Common myeloid progenitor, CD34-positive (primary cell): Measurements from ENCODE around the gene S100A4.
A peak's percentile ranks its signal among the peaks of the same experiment; 100 is the strongest.

ENCODE experiments used
- CTCF ChIA-PET: fragments of 350-600 bp; sonication (Branson Sonifier 250); formaldehyde crosslinking; loops from one replicate; lab custom pipeline; 2021; ENCODE audit warnings: antibody characterized with exemption; lab: Charles Lee
- POLR2A ChIA-PET: fragments of 350-600 bp; sonication (Branson Sonifier 250); formaldehyde crosslinking; loops from one replicate; lab custom pipeline; 2021; ENCODE audit warnings: antibody characterized with exemption; lab: Charles Lee
- DNase-seq, 3 donors: peaks; one replicate each; pipeline versions ENCODE4 v3.0.0 to v3.0.0-alpha.2; 2013
- H3K27ac ChIP-seq, 2 experiments: 1 replicate in 1 of 2; 2 replicates in 1 of 2; pipeline ENCODE4 v1.7.0; 2013; ENCODE audit warnings: inconsistent platforms in 2 of 2, low read length in 2 of 2, mild to moderate bottlenecking in 2 of 2, low read depth in 1 of 2, moderate library complexity in 1 of 2; ENCODE audit not compliant: severe bottlenecking in 2 of 2, insufficient read depth in 1 of 2, poor library complexity in 1 of 2
- H3K27me3 ChIP-seq, 5 experiments: replicated peaks in 2 of 5; 1 replicate in 3 of 5; 2 replicates in 2 of 5; pipeline versions ENCODE4 v1.6.1 to v1.7.0; 2013; ENCODE audit warnings: low read length in 4 of 5, mild to moderate bottlenecking in 2 of 5, moderate library complexity in 2 of 5, inconsistent platforms in 1 of 5; ENCODE audit not compliant: insufficient read depth in 5 of 5, control insufficient read depth in 4 of 5
- H3K36me3 ChIP-seq, 4 experiments: 1 replicate in 2 of 4; 2 replicates in 2 of 4; pipeline versions ENCODE4 v1.6.1 to v1.7.0; 2013; ENCODE audit warnings: low read length in 3 of 4, control low read depth in 1 of 4, mild to moderate bottlenecking in 1 of 4; ENCODE audit not compliant: control insufficient read depth in 4 of 4, insufficient read depth in 4 of 4
- H3K4me1 ChIP-seq, 4 experiments: 1 replicate in 3 of 4; 2 replicates in 1 of 4; pipeline versions ENCODE4 v1.6.1 to v1.7.1; 2013; ENCODE audit warnings: low read length in 3 of 4, mild to moderate bottlenecking in 3 of 4, control low read depth in 1 of 4, inconsistent platforms in 1 of 4, moderate library complexity in 1 of 4; ENCODE audit not compliant: control insufficient read depth in 4 of 4, insufficient read depth in 4 of 4; ENCODE audit errors: control extremely low read depth in 1 of 4
- H3K4me3 ChIP-seq, 7 experiments: 1 replicate in 4 of 7; 2 replicates in 3 of 7; pipeline versions ENCODE4 v1.5.1 to v1.7.0; 2013; ENCODE audit warnings: mild to moderate bottlenecking in 7 of 7, low read length in 6 of 7, moderate library complexity in 6 of 7, inconsistent platforms in 2 of 7, low read depth in 2 of 7, control low read depth in 1 of 7; ENCODE audit not compliant: insufficient read depth in 4 of 7, control insufficient read depth in 1 of 7; ENCODE audit errors: extremely low read depth in 1 of 7
- H3K9me3 ChIP-seq, 5 experiments: 1 replicate in 4 of 5; 2 replicates in 1 of 5; pipeline versions ENCODE4 v1.6.1 to v1.7.1; 2013; ENCODE audit warnings: low read length in 4 of 5, mild to moderate bottlenecking in 2 of 5, inconsistent platforms in 1 of 5, low read depth in 1 of 5, moderate library complexity in 1 of 5; ENCODE audit not compliant: control insufficient read depth in 4 of 5, insufficient read depth in 2 of 5; ENCODE audit errors: control extremely low read depth in 1 of 5
- WGBS: methylation state at CpG from one replicate; pipeline ENCODE4 v1.1.5; 2013; ENCODE audit not compliant: insufficient coverage; 5-methylcytosine and 5-hydroxymethylcytosine counted together

S100A4 gene

GRCh38 chr1:153570874-153571273, 25.3 kb upstream of the S100A4 start:
- no peak for DNase-seq
- no peaks in the 10 kb centered on the region for H3K36me3 ChIP-seq
- H3K4me1 ChIP-seq, result peaks cover 10 to 51% (median 36%) of the 10 kb centered on the region in 4 experiments
- POLR2A ChIA-PET, result no interaction called here
- WGBS, result 100% methylated on average over 4 of the region's 5 CpGs
- no peaks in the 10 kb centered on the region for H3K9me3 ChIP-seq
- no peak overlapping the region for H3K27ac ChIP-seq
- no peaks in the 10 kb centered on the region for H3K27me3 ChIP-seq
- CTCF ChIA-PET, result interaction anchor here (0.6 to 7.5 kb wide), 16 partner anchors 13 to 247 kb away, joined by 3 to 262 read pairs (median 10); partner anchors contain the start of genes PGLYRP4, S100A1, S100A13 and S100A14
- H3K4me3 ChIP-seq, result no peak overlapping the region

- Histone ChIP-seq H3K27me3 (no peaks in the 10 kb centered on the region), H3K36me3 (no peaks in the 10 kb centered on the region), H3K9me3 (no peaks in the 10 kb centered on the region), H3K4me1 (peaks cover 10 to 60% (median 43%) of the 10 kb centered on the region in 4 experiments), H3K4me3 (no peak overlapping the region), H3K27ac (no peak overlapping the region)
- ChIA-PET CTCF (interaction anchor here (0.6 to 7.5 kb wide), 13 partner anchors 11 to 74 kb away, joined by 3 to 262 read pairs (median 12); partner anchors contain the start of genes S100A1, S100A13, S100A14 and S100A16), POLR2A (interaction anchor here (1.1 kb wide), 1 partner anchor 29 kb away, joined by 4 read pairs; the partner anchor contains the start of gene S100A5)
- 98% methylated on average over 5 of the region's 8 CpGs for WGBS
- DNase-seq, result no peak
Measured at GRCh38 chr1:153569465-153569864, 23.9 kb upstream of the S100A4 start.

GRCh38 chr1:153568367-153569099, 22.9 kb upstream of the S100A4 start:
- H3K27me3 ChIP-seq, result no peaks in the 10 kb centered on the region
- H3K9me3 ChIP-seq, result no peaks in the 10 kb centered on the region
- POLR2A ChIA-PET, result interaction anchor here (0.7 to 1.5 kb wide), 3 partner anchors 33 to 65 kb away, joined by 4 to 6 read pairs (median 6); partner anchors contain the start of genes CHTOP and S100A6
- H3K4me1 ChIP-seq, result peaks cover 9 to 68% (median 43%) of the 10 kb centered on the region in 4 experiments
- no peaks in the 10 kb centered on the region for H3K36me3 ChIP-seq
- CTCF ChIA-PET, result interaction anchor here (0.7 to 7.5 kb wide), 26 partner anchors 9 to 220 kb away, joined by 3 to 262 read pairs (median 6); partner anchors contain the start of genes PGLYRP4, S100A1, S100A13 and S100A14
- peak overlapping the region in 5 of 7 experiments; percentile 8 to 58 (median 19) for H3K4me3 ChIP-seq
- H3K27ac ChIP-seq, result no peak overlapping the region
- peak; percentile 81 to 87 (median 87) for DNase-seq
- WGBS, result 22% methylated on average over 23 of the region's 25 CpGs

- DNase-seq, result no peak
- no peaks in the 10 kb centered on the region for H3K9me3 ChIP-seq
- WGBS, result 95% methylated on average over 17 of the region's 22 CpGs
- H3K27me3 ChIP-seq, result no peaks in the 10 kb centered on the region
- ChIA-PET CTCF (interaction anchor here (0.7 to 7.5 kb wide), 26 partner anchors 8 to 395 kb away, joined by 3 to 262 read pairs (median 5); partner anchors contain the start of genes PGLYRP4, S100A1, S100A13 and S100A14), POLR2A (interaction anchor here (0.7 to 1.5 kb wide), 3 partner anchors 32 to 66 kb away, joined by 4 to 6 read pairs (median 6); partner anchors contain the start of genes CHTOP and S100A6)
- H3K27ac ChIP-seq, result no peak overlapping the region
- peaks cover 5 to 64% (median 35%) of the 10 kb centered on the region in 4 experiments for H3K4me1 ChIP-seq
- H3K4me3 ChIP-seq, result no peak overlapping the region
- no peaks in the 10 kb centered on the region for H3K36me3 ChIP-seq
Measured at GRCh38 chr1:153567621-153568366, 22.2 kb upstream of the S100A4 start.

- H3K4me3 ChIP-seq, result peak overlapping the region in 4 of 7 experiments; percentile 16 to 57 (median 30)
Measured at GRCh38 chr1:153566414-153567371, 21.1 kb upstream of the S100A4 start.

More at GRCh38 chr1:153566414-153567371, 21.1 kb upstream of the S100A4 start:
- POLR2A ChIA-PET, result interaction anchor here (0.6 to 2.0 kb wide), 4 partner anchors 21 to 43 kb away, joined by 4 to 15 read pairs (median 8); partner anchors contain the start of genes S100A4 and S100A6
- CTCF ChIA-PET, result interaction anchor here (0.6 to 11.1 kb wide), 10 partner anchors 13 to 67 kb away, joined by 3 to 116 read pairs (median 4); partner anchors contain the start of genes CHTOP, S100A13, S100A5 and S100A6
- WGBS, result 57% methylated on average over 10 of the region's 16 CpGs
- Histone ChIP-seq H3K9me3 (no peaks in the 10 kb centered on the region), H3K36me3 (no peaks in the 10 kb centered on the region), H3K4me1 (peaks cover 3 to 53% (median 33%) of the 10 kb centered on the region in 4 experiments), H3K27me3 (no peaks in the 10 kb centered on the region), H3K27ac (peak overlapping the region; percentile 47 to 80)
- peak; percentile 92 to 98 (median 98) for DNase-seq
